HL-60/S4 treated with retinoic acid at 250 ng/mL for 4 days and 3 days (cell line): ENCODE results near the gene MYT1.

Experiments
- in situ Hi-C: fragments of 300-500 bp; cut with MboI; formaldehyde crosslinking; loops from 2 replicates; pipeline ENCODE4 v1.7.0; 2022; ENCODE audit warnings: low sequenced_read_pairs

The MYT1 gene

DNA sequence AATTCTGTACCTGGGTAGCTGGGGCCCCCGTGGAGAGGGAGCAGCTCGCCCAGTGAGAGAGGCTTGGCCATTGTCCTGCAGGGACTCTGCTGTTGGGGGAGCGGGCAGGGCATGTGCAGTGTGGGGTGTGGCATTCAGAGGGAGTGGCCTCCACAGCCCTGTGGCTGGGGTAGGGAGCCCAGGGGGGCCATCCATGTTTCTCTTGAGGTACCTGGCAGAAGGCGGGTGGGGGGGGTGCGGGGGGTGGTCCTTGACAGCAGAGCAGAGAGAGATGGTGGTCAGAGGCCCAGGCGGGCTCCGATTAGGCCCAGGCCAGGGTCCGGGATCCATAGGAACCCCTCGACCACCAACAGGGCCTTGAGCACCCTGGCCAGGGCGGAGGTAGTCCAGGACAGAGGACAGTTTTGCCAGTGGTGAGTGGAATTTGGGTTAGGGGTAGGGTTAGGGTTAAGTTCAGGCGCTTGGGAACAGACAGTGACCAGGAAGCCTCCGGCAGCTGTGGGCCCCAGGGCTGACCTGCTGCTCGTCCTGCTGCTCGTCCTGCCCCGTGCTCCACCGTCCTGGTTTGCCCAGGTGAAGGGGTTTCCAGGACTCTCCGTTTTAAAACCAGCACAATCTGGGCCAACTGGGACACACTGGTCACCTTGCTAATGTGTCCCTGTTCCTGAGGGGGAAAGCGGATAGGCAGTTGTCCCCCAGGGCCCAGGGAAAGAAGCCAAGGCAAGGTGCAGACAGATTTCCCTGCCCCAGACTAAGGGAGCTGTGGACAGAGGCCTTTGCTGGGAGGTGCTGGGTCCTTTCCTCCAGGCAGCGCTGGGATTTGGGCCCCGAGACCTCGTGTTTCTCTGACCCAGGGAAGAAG lies 24.8 kb upstream of the MYT1 start:
- in situ Hi-C loops, result no loop called here

DNA sequence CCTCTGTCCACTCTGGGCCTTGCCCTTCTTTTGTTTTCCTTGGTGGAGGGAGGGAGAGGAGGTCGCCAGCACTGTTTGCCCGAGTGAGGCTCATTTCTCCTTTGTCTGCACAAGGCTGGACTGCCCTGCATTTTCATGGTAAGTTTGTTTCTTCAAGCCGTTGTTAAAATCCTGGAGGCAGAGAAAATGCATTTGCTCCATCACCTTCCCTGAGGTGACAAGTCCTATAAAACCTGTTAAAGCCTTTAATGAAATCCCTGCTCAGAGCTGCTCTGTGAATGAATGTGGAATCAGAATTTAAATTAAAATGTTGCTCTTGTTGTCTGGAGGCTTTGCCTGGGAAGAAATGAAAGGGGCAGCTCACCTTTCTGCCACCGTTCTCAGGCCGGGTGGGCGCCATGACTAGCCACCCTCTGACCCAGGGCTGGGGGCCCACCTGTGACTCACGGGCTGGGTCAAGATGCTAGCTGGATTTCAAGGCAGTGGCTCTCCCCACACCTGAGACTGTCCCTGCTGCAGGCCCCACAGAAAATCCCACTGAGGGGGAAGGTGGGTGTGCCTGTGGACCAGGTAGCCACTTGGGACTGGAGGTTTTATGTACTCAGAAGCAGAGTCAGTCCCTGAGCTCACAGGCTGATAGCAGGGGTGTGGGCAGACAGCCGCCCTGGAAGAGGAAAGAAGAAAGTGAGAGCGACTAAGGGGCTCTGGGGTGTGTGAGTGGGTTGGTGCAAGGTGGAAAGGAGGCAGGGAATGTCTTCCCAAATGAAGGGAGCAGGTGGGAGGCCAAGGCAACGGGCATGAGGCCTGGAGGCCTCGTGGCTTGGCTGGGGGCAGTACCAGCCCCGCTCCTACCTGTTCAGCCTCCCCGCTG lies 24.0 kb upstream of the MYT1 start:
- in situ Hi-C loops, result no loop called here

DNA sequence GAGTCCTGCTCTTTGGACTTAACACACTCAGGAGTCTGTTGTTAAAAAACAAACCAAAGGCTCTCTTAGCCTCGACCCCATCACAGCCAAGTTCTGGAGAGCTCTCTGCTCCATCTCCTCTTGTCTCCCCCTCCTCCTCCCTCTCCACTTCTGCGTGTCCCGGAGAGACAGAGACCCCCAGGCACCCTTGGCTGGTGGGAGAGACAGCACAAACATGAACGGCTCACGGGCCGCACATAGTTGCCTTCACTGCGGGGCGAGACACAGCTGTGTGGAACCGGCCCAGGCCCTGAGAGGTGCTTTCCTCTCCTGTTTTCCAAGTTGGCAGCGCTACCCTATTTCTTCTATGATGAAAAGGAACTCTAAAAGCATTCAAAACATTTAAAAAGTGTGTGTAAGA lies 23.3 kb upstream of the MYT1 start:
- in situ Hi-C loops, result no loop called here

DNA sequence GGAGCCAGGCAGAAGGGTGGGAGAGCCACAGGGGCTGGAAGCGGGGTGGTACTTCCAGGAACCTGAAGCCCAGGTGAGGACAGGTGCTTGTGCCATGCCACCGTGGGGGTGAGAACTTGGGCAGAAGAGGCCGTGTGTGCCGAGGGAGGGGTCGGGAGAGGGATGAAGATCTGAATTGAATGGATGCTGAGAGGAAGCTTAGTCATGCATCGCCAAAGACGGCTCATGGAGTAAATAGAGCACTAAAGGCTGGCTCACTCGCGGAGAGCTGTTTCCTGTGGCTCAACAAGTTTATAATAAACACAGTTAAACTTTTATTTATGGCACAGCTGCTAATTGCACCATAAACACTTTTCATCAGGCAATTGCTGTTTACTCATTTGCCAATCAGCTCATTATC lies 21.7 kb upstream of the MYT1 start:
- in situ Hi-C loops, result no loop called here

DNA sequence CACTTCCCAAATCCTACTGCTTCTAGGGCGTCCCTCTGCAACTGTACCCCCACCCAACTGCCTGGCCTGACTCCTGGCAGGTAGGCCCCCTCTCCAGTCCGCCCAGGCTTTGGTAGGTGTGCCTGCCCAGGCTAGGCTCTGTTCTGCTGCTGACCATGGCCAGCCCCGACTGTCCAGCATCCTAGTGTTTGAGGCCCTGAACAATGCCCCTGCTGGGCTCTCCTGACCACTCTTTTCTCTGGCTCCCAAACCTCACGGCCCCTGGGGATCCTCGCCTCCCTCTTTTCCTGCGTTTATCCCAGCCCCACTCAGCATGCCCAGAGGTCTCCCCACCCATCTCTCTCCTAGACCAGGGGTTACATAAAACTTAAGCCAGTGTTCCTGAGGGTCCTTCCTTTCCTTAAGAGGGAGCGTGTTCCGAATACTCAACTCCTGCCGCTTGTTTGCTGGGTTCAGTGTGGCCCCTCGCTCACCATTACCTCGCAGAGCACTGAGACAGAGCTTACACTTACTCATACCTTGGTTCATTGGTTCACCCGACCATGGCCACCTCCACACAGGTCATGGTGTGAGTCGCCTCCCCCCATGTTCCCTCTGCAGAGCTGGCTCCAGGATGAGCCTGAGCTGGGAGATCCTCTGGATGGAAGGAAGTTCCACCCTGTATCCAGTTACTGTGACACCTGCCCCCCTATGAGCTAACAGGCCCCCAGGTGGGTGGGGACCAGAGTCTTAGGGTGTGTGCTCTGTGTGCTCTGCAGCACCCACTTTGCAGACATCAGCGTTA lies 21.0 kb upstream of the MYT1 start:
- in situ Hi-C loops, result no loop called here

DNA sequence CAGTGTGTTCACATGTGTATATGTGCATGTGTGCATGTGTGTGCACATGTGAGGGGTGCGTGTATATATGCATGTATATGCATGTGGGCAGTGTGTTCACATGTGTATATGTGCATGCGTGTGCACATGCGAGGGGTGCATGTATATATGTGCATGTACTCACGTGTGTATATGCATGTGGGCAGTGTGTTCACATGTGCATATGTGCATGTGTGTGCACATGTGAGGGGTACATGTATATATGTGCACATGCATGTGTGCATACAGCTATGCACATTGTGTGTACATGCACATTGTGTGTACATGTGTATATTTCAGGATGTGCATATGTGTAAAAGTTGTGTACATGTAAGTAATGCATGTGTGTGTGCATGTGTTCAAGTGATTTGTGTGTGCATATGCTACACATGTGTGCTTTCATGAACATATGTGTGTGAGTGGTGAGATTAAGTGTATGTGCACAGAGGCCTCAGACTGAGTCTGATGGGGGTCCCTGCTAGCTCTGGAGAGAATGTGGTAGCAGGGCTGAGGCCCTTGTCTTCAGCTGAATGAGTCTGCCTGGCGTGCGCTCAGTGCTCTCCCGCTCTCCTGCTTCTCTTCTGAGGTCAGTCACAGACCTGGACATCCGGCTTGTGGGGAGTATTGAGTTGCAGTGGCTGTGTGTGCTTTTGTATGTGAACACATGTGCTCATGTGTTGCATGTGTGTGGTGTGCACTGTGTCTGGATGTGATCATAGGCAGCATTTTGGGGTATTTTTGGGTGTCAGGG lies 19.9 kb upstream of the MYT1 start:
- in situ Hi-C loops, result no loop called here

DNA sequence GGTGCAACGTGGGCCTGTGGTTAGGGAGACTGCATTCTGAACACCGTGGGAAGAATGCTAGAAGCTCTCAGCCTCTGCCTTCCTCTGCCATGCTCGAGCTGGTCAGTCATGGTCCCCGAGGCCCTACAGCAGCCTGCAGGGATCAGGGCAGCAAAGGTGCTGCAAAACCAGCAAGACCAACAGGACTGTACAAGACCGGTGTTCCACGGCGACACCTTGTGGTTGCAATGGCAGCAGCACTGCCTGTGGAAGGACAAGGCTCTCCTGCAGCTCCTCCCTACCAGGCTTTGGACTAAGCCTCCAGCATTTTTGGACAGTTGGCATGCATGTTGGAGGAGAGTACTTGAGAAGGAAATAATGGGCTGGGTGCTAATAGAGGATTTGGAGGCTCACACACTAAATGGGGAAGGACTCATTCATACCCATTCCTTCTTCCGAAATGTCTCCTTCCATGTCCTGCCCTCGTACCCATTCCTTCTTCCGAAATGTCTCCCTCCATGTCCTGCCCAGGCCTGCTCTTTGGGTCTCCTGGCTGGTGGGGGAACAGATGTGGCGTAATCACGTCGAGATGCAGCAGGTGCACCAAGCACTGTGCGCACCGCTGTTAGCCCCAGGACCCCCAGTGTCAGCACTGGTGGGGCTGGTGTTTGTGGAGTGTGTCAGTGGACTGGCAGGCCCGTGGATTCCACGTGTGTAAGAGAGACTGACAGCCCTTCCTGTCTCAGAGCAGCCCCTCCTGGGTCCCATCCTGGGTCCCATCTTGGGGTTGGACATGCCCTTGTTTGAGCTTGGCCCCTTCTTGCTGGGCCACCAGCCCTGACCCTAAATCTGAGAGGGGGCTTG lies 18.6 kb upstream of the MYT1 start:
- in situ Hi-C loops, result no loop called here

DNA sequence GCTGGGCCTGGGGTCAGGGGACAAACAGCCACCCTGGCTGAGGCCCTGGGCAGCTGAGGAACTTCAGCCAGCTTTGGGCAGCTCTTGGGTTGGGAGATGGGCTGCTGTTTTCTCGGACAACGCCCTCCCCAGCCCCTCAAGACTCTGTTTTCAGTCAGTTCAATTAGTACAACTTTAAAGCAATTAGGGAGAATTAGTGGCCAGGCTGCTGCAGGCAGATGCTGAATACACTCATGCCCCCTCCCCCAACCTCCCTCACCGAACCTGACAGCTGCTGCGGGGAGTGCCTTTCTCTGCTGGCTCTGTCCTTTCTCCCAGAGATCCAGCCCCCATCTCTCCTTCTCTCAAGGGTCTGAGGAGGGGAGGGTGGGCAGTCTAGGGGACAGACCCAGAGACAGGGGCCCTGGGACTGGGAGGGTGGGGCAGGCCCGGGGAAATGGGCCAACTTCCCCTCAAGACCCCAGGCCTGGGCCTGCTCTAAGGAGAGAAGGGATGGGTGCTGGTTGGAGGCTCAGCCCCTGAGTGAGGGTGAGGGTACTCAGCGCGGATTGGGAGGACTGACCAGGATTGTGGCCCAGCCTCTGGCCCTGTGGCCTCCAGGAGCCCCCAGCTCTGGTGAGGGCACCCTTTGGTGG lies 17.8 kb upstream of the MYT1 start:
- in situ Hi-C loops, result no loop called here

DNA sequence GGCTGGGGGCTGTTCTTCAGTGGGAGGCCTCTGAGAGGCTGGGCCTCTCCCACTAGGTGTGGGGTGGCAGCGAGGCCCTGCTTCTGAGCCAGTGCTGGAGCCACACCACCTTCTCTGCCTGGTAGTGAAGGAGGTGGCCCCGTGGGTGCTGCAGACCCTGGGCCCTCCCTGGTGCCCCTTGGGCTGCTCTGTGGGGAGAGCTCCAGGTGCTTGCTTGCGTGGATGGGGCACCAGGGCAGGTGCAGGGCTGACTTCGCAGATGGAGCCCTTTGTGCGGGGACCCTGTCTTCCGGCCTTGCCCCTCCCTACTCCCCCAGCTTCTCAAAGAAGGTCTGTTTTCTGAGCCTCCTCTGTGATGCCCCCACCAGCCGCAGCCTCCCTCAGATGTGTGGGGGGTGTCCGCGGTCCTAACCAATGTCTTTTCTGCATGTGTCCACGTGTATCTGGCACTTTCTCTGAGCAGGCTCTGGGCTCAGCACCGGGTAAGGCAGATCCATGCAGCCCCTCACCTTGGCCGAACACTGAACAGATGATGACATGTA lies 17.2 kb upstream of the MYT1 start:
- in situ Hi-C loops, result no loop called here

DNA sequence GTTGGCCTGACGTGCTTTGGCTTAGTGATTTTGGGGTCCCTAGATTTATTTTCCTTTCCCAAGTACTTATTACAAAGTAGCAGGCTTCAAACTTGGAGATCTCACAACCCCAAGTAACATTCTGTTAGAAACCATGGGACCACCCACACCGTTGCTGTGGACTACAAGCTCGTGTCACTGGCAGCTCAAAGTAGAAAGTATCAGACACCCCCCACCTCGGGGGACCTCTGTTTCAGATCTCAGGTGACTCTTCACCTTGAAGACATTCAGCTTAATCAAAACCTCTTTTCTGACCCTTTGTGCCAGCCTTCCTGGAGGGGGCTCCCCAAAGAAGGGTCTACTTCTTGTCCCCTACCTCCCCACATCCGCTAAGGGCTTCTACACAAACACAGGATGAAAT lies 15.7 kb upstream of the MYT1 start:
- in situ Hi-C loops, result no loop called here

DNA sequence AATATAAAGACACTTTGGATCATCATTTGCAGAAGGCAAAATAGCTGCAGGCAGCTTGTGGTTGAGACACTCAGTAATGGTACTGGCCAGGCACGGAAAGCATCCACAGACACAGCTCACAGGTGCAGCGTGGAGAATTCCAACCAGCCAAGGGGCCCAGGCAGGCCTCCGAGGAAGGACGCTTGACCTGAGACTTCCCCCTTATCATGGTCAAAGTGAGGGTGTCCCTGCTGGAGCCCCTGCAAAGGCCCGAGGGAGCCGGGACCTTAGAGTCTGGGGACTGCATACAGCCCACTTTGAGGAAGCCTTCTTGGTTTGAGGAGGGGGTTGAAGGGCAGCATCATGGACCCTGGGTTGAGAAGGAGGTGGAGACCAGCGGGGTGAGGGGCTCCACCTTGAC lies 15.1 kb upstream of the MYT1 start:
- in situ Hi-C loops, result no loop called here

DNA sequence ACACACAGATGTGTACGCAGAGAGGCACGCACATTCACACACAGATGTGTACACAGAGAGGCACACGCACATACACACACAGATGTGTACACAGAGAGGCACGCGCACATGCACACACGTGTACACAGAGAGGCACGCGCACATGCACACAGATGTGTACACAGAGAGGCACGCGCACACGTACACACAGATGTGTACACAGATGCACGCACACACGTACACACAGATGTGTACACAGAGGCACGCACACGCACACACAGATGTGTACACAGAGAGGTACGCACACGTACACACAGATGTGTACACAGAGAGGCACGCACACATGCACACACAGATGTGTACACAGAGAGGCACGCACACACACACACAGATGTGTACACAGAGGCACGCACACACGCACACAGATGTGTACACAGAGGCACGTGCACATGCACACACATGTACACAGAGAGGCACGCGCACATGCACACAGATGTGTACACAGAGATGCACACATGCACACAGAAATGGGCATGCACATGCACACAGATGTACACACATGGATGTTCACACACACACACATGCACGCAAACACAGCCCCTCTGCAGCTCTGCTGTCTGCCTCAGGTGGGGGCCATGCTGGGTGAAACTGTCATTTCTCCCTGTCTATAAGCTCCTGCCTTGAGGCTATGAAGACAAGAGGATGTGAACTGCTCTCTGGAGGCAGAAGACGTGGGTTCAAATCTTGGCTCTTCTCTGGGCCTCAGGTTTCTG lies 14.3 kb upstream of the MYT1 start:
- in situ Hi-C loops, result no loop called here

DNA sequence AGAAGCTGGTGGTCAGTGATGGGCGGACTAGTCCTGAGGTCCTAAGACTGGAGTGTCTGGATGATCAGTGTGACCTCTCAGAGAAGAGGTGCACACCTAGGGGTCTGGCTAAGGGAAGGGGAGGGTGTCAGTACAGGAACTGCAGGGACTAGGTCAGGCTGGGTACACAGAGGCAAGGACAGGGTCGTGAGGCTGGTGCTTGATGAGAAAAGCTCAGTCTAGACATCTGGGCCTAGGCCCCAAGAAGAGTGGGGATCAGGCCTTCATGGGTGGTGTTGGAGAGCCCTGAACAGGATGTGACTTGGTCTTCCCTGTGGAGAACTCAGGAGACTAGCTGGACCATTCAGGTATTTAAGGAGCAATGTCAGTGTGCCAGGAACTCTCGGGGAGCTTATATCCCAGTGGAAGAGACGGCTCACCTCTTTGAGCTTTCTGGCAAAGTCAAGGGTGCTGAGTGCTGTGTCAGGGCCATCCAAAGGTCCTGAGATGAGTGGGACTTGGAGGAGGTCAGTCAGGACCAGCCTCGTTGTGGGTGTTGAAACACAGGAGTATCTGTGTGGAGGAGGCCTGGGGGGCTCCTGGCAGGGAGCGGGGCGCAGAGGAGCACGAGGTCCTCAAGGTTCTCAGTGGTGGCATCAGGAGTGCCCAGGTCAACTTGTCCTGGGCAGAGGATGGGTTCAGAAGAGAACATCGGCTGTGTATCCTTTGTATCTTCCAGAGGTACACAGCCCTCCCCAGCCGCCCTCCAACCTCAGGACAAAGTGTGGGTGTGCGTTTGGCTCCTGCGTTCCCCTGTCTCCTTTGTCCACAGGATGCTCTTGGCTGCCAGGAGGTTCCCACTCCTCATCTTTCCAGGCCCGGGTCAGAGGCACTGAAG lies 13.3 kb upstream of the MYT1 start:
- in situ Hi-C loops, result no loop called here

DNA sequence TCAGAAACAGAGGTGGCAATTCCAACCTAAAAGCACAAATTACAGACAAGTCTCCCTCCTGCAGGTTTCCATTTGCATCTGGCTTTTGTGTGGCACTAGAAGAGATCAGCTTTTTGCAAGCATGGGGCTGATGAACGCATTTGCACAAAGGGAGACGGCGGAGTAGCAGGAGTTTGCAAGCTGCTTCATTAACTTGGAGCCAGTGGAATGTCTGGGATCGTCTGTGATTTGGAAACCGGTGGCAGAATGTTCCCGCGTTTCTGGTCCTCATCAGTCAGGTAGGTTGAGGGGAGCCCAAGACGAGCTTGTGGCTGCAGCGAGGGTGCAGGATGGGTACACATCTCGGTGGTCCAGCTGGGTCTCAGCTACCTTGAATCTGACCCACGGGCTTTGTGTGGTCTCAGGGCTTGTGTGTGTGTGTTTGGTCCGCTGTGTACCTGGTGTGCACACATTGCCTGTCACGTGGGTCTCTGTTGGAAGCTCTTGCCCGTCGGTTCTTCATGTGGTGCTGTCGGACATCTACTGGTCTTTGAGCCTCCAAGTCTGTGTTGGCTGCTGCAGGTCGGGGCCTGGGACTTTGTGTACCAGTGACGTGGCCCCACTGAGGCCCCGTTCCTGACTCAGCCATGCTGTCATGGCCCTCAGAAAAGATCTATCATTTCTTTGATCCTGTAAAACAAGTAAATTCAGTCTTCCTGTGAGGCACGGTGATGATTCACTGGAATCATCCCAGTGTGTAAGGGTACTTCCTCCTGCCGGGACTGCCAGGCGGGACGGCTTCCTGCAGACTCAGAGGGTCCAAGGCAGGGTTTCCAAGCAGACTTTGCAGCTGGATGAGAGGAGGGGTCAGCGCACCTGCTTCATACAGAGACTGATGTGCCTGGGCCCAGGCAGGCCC lies 12.4 kb upstream of the MYT1 start:
- in situ Hi-C loops, result no loop called here

DNA sequence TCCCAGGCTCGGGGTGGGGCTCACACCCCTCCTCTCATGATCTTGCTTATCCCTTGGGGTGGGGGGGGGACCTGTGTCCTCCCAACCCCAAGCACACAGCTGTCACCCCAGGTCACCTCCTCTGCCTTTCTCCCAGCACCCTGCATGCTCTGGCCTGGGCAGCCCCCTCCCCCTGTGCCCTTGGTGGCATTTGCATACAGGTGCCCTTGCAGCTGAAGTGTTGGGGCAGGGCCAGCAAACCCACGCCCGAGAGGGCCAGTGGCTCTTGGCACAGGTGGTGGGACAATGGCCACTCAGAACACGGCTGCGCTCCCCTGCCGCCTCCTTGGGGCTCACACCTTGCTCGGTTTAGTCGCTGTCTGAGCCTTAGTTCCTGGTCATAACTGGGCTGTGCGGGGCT lies 11.3 kb upstream of the MYT1 start:
- in situ Hi-C loops, result no loop called here

DNA sequence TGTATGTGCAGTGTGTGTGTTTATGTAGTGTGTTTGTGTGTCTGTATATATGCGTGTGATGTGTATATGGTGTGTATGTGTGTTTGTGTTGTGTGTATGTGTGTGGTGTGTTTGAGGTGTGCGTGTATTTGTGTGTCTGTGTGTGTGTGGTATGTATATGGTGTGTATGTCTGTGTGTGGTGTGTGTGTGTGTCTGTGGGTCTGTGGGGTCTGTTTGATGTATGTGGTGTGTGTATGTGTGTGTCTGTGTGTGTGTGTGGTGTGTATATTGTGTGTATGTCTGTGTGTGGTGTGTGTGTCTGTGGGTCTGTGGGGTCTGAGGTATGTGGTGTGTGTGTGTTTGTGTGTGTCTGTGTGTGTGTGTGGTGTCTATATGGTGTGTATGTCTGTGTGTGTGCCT lies 10.8 kb upstream of the MYT1 start:
- in situ Hi-C loops, result no loop called here
